GM18868 (cell line): ENCODE measurements around the gene ZNF284.

Experiments
- ATAC-seq: cut with Tn5 transposase; IDR thresholded peaks from one replicate; pipeline ENCODE4 v1.9.1; 2021; ENCODE audit warnings: mild to moderate bottlenecking, moderate library complexity; ENCODE audit not compliant: unreplicated experiment

The ZNF284 gene

GRCh38 chr19:44071824-44072542 is at the start of gene ZNF284:
TSS of gene ZNF284 (plus strand) at chr19:44072159. CDS start at chr19:44076390, 4,231 bp downstream.
- ATAC-seq, result peak; percentile 93

GRCh38 chr19:44024900-44025216 is 47.1 kb upstream of the ZNF284 start:
- ATAC-seq, result no peak

- peak; percentile 90 for ATAC-seq
Measured at GRCh38 chr19:44025217-44025936, 46.6 kb upstream of the ZNF284 start, which contains the start of gene ZNF222. TSS of gene ZNF222 (plus strand) at chr19:44025379. CDS start at chr19:44025437, 58 bp downstream.

- no peak for ATAC-seq
Measured at GRCh38 chr19:44026622-44027021, 45.3 kb upstream of the ZNF284 start.

GRCh38 chr19:44032001-44032610 is 39.9 kb upstream of the ZNF284 start:
- ATAC-seq, result no peak

- no peak for ATAC-seq
Measured at GRCh38 chr19:44042147-44042546, 29.8 kb upstream of the ZNF284 start.

- peak; percentile 58 for ATAC-seq
Measured at GRCh38 chr19:44050740-44051649, 21.0 kb upstream of the ZNF284 start.

- peak; percentile 69 for ATAC-seq
Measured at GRCh38 chr19:44051650-44052402, 20.1 kb upstream of the ZNF284 start, which contains the start of gene ZNF223. TSS of gene ZNF223 (plus strand) at chr19:44052036. CDS start at chr19:44055177, 3,141 bp downstream.

- no peak for ATAC-seq
Measured at GRCh38 chr19:44055870-44056269, 16.1 kb upstream of the ZNF284 start.

GRCh38 chr19:44059229-44059628 is 12.7 kb upstream of the ZNF284 start:
- ATAC-seq, result no peak

GRCh38 chr19:44061038-44061437 is 10.9 kb upstream of the ZNF284 start:
- ATAC-seq, result no peak

- ATAC-seq, result no peak
Measured at GRCh38 chr19:44066305-44066704, 5.7 kb upstream of the ZNF284 start.

- no peak for ATAC-seq
Measured at GRCh38 chr19:44069415-44069814, 2.5 kb upstream of the ZNF284 start.

- ATAC-seq, result no peak
Measured at GRCh38 chr19:44072543-44073401, 813 bp downstream of the ZNF284 start.

GRCh38 chr19:44076325-44076724 is 4.4 kb downstream of the ZNF284 start:
- no peak for ATAC-seq

GRCh38 chr19:44092108-44092507 is 20.1 kb downstream of the ZNF284 start:
- ATAC-seq, result no peak

- peak; percentile 85 for ATAC-seq
Measured at GRCh38 chr19:44093931-44094765, 22.2 kb downstream of the ZNF284 start, which contains the start of gene ZNF224. TSS of gene ZNF224 (plus strand) at chr19:44094361. CDS start at chr19:44097874, 3,513 bp downstream.

GRCh38 chr19:44107751-44108150 is 35.8 kb downstream of the ZNF284 start:
- ATAC-seq, result no peak
